NK-92 (cell line): ENCODE measurements around the gene ZFP62.
A peak's percentile ranks its signal among the peaks of the same experiment; 100 is the strongest.

ENCODE experiments used
- DNase-seq: peaks from one replicate; lab custom pipeline; 2025; ENCODE audit not compliant: unreplicated experiment; lab: John Stamatoyannopoulos, UW

The ZFP62 gene

DNA sequence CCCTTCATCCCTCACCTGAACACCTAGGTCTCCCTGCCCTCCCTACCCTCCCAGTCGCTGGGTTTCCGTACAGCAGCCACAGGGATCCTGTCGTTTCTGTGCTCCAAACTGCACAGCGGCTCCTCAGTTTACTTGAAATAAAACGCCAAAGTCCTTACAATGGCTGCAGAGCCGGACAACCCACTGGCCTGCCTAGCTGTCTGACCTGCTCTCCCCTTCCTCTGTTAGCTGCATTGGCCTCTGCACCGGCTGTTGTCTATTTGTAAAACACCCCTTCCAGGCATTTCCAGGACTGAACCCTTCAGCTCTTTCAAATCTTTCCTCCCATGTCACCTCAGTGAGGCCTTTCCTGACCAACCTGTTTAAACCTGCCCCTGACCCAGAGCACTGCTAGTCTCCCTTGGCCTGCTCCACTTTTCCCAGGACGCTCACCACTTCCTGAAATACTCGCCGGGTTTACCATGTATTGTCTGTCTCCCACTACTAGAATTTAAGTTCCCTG, 49.4 kb downstream of the ZFP62 start:
- DNase-seq = no peak

DNA sequence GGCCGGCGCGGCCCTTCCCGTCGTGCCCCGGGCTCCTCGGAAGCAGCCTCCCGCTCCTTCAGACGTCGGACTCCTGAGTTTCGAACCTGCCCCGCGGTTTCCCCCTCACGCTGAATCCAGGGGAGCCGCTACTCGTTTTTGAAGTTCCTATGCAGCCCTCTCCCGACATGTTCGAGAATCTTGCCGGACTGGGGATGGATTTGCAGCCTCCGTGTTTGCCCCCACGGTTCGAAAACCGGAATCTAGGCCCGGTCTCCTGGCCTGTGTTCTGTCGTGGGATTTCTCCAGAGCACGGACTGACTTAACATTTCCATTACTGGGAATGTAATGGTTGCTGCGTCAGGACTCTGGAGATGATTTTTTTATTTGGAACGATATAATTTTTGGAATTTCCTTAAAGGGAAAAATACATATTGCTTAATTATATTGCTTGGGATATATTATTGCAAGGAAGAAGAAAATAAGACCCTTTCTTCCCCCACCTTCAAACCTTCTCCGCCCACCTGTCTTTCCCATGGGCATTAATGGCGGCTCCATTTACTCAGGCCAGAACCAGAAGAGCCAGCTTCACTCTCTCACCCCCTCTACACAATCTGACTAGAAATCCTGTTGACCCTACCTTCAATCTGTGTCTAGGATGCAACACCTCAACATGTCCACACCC, 50.0 kb downstream of the ZFP62 start:
- DNase-seq = no peak

DNA sequence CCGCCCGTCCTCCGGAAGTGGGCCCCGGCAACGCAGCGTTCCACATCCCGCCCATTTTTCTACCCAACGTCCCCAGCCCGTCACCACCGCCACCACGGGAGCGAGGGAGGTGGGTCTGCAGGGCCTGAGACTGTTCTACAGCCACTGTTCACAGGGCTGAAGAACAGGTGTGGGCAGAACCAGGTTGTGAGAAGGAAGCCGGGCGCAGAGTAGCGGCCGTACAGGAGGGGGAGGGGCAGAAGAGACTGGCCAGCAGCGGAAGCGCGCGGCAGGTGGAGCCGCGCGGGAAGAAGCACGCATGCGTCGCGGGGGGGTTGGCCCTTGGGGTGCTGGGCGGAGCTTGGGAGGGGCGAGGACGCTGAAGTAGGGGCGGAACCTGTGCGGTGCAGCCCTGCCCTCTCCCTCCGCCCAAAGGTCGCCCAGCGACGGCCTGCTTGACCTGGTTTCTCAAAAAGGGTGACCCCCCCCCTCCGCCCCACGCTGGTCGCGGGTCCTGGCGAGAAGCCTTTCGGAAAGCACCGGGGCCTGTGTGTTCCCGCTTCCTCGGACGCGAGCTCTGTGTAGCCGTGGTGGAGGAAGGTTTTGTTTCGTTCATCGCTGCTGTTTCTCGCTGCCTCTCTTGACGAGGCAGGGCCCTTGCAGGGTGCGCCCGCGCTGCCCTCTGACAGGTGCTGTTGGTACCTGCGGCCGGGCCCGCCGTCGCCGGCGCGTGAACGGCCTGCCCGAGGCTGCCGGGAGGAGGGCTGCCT, 50.7 kb downstream of the ZFP62 start:
- DNase-seq = peak; percentile 55

DNA sequence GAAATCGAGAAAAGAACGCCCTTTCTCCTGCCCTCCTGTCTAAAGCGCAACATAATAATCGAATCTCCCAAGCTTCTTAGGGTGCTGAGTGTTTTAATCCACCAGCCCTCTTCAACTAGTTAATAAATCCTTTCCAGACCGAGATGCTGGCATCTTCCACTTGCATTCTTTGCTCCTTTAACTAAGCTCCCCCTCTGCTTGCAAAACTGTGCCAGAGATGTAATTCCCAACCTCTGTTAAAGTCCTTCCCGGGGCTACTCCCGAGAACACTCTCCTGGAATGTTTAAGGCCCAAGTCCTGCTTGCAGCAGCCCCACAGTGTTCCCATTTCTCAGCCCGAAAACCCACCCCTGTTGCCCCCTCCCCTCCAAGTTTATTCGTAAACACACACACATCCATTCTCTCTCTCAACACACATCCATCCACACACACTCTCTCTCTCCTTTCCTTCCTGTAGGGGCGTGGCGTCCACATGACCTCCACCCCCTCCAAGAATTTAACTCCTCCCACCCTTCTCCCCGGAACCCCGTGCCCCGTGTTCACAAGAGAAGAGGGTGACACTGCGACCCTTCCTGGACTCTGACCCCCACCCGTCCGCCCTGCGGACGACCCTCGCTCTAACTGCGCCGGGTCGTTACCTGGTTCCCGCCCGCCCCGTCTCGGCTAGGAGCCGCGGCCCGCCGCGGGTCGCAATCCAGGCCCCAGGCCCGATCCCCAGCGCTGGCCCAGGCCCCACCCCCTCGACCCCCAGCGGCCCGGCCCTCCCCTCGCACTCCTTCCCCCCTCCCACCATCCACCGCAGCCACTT, 51.5 kb downstream of the ZFP62 start:
- DNase-seq = peak; percentile 67

DNA sequence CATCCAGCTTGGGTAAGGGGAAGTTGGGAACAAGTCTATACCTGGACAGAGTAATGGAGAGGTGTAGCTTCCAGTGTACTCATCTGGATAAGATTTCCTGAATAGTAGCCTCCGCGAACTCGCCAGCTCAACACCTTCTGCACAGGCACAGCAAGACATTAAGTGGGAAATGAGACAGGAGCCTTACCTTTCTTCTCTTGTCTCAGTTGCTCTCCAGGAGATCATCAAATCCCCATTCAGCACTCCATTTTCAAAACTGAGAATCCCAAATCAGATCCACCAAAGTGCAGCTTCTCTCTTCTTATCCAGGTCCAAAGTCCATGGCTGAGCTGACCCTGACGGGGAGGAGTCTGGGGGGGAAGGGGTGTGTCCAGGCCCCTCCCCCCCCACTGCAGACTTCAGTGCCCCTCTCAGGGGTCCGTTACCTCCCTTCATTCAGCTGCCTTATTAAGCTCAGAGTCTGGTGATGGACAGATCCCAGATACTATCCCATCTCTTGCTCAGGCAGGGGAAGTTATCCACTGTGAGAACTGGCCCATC, 52.5 kb downstream of the ZFP62 start:
- DNase-seq = no peak

DNA sequence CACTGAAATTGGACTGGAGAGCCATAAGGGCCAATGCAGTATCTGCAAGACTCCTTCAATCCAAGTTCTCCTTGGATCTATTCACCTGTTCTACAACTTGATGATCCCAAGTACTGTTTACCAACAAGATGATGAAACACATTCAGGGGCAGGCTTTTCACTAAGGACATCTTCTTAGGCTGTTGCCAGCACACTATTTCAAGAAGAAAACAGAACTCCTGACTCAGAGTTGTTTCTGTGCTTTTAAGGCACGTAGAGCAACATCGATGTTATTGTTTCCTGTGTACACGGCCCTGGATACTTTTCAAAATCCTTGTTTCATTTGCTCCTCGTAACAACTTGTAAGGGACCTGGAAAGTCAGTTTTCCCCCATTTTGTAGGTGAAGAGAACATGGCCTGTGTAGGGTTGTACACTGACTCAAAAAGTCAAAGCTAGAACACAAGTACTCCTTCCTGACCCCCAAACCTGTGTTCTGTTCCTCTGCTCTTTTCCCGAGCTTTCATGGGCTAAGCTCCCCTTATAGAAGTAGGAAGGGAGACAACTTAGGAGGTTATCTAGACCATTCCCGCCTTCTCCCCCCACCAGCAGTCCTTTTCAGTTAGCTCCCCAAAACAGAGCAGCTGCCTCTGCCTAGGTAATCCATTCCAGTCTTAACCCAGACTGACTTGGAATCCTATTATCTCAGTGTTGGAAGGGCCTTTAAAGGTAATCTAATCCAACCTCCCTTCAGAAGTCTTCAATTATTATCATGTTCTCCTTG, 53.2 kb downstream of the ZFP62 start:
- no peak for DNase-seq

DNA sequence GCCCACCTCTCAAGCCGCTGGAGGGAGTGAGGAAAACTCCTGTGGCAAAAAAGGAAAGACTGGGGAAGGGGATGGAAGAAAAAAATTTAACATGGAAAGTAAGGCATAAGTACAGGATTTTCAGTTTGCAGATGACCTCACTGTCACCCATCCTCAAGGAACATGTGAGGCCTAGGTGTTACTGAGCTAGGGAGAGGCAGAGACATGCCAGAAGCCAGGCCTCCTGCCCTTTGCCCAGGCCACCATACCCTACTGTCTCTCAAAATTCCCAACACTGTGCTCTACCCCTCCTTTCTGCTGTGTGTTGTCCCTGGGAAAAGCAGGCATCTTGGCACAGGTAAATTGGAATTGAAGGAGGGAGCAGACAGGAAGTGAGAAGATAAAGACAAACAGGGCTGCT, 54.0 kb downstream of the ZFP62 start:
- DNase-seq = no peak

DNA sequence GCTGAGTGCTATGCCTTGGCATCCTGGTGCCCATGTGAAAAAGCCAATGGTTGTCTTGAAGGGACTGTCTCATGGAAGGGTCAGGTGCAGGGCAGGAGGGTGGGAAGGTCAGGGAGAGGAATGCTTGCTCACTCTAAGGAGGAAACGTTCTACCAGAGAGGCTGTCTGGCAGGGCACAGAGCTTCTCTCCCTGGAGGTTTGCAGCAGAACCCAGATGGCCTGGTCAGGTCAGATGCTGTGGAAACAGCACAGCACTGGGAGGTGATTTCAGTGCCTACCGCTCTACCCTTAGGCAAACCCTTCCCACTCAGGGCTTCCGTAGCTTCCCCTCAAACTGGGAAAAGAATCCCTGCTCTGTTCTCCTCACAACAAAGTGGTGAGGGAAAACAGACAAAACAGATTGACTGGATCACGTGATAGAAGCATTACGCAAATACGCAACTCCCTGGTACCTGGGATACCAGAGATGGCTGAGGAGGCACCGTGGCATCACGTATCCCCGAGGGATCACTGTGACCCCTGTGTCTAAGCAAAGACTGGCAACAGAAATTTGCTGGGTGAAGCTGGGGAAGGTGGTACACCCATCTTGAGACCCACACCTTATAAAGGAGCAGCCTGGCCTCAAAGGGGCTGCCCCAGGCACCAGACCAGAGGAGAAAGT, 54.6 kb downstream of the ZFP62 start:
- no peak for DNase-seq

DNA sequence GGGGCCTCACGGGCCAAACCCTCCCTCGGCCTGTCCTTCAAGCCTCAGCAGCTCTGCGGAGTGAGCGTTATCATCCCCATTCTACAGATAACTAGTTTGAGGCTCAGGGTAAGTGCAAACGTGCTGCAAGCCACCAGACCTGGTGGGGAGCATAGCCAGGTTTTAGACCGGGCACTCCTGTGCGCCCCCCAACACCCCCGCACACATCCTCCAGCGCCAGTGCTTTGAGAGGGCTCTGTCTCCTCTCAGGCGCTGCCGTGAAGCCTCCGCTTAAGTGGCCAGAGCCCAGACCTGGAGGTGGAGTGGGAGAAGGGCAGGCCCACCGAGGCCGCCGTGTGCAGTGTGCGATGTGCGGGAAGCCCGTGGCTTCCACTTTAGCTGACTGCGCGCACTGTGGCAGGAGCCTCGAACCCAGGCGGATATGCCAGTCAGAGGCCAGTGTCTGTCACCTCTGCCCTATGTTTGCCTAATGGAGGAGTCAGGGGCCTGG, 56.9 kb downstream of the ZFP62 start:
- DNase-seq = no peak

- DNase-seq = peak; percentile 27
These were observed 57.6 kb downstream of the ZFP62 start for GRCh38 chr5:180803181-180804128.

- no peak for DNase-seq
These were observed 58.5 kb downstream of the ZFP62 start, which contains the start of gene MGAT1 for GRCh38 chr5:180802325-180803180. Gene MGAT1 (minus strand): TSS chr5:180802806. CDS start chr5:180792971, 9,835 bp downstream.

GRCh38 chr5:180801596-180802324, 59.3 kb downstream of the ZFP62 start:
- DNase-seq = no peak

- no peak for DNase-seq
These were observed 60.9 kb downstream of the ZFP62 start for GRCh38 chr5:180799902-180800801.

DNA sequence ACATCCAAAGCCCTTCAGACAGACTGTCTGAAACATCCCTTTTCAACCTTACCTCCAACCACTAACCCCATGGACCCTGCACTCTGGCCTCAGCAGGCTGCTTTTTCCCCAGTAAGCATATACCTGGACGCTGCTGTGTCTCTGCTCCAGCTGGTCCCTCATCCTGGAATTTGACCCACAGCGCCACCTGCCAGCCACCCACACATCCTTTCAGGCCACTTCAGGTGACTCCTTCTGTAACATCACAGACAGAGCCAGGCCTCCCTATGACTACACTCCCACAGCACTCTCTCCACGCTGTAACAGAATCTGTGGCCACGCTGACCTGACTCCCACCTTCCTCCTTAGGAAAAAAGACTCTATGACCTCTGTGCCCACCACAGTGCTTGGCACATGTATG, 61.9 kb downstream of the ZFP62 start:
- DNase-seq = no peak

- no peak for DNase-seq
These were observed 62.9 kb downstream of the ZFP62 start for GRCh38 chr5:180798193-180798592.
